Stomach smooth muscle (tissue), 2 donors: Measurements from ENCODE around the gene PWWP2B.

Experiments used
- H3K27ac ChIP-seq: one replicate; pipeline ENCODE4 v1.7.0; 2013; ENCODE audit warnings: mild to moderate bottlenecking, low read length, inconsistent platforms
- H3K27me3 ChIP-seq, 2 donors: one replicate each; pipeline ENCODE4 v1.7.0; 2013; ENCODE audit warnings: low read length in 2 of 2; ENCODE audit not compliant: insufficient read depth in 2 of 2, control insufficient read depth in 1 of 2
- H3K36me3 ChIP-seq, 2 donors: one replicate each; pipeline ENCODE4 v1.7.0; 2013; ENCODE audit warnings: low read length in 2 of 2; ENCODE audit not compliant: control insufficient read depth in 2 of 2, insufficient read depth in 2 of 2
- H3K4me1 ChIP-seq: one replicate; pipeline ENCODE4 v1.7.0; 2013; ENCODE audit warnings: low read length; ENCODE audit not compliant: control insufficient read depth, insufficient read depth
- H3K4me3 ChIP-seq, 2 donors: one replicate each; pipeline ENCODE4 v1.7.0; 2013; ENCODE audit warnings: low read length in 2 of 2
- H3K9ac ChIP-seq, 2 donors: one replicate each; pipeline ENCODE4 v1.7.0; 2013; ENCODE audit warnings: low read length in 2 of 2, mild to moderate bottlenecking in 1 of 2
- H3K9me3 ChIP-seq, 2 donors: one replicate each; pipeline ENCODE4 v1.7.0; 2013; ENCODE audit warnings: low read length in 2 of 2; ENCODE audit not compliant: control insufficient read depth in 2 of 2
- donor health status: healthy.
- donor health status: Pancreatic carcinoma.

PWWP2B gene

GRCh38 chr10:132446661-132447445 lies 49.9 kb downstream of the PWWP2B start:
- H3K9ac ChIP-seq, result peak overlapping the region in 1 of 2 donors; percentile 13
- no peak overlapping the region for H3K4me3 ChIP-seq
- no peak overlapping the region for H3K27ac ChIP-seq
- H3K4me1 ChIP-seq, result peaks cover 10% of the 10 kb centered on the region
- no peaks in the 10 kb centered on the region for H3K36me3 ChIP-seq
- H3K27me3 ChIP-seq, result no peaks in the 10 kb centered on the region
- no peaks in the 10 kb centered on the region for H3K9me3 ChIP-seq

GRCh38 chr10:132447446-132448247 lies 50.6 kb downstream of the PWWP2B start:
- no peak overlapping the region for H3K4me3 ChIP-seq
- no peaks in the 10 kb centered on the region for H3K9me3 ChIP-seq
- no peaks in the 10 kb centered on the region for H3K36me3 ChIP-seq
- no peaks in the 10 kb centered on the region for H3K27me3 ChIP-seq
- H3K9ac ChIP-seq, result peak overlapping the region; percentile 21 to 51
- H3K27ac ChIP-seq, result no peak overlapping the region
- H3K4me1 ChIP-seq, result peaks cover 15% of the 10 kb centered on the region

DNA sequence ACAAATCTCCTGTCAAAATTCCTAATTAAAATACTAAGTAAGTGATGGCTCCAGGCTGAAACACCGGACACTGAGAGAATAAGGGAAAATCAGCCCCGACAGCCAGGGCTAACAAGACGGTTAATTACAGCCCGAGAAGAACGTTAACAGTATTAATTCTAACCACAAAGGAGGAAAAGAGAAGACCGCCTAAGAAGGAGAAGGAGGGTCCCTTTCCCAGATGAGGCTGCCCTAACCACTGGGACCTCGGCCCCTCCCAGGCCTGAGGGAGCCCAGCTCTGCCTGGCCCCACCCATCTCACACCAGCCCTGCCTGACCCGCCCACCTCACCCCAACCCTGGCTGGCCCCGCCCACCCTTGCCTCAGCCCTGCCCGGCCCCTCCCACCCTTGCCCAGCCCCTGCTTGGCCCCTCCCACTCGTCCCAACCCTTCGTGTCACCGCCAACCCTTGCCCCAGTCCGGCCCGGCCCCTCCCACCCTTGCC lies 51.3 kb downstream of the PWWP2B start:
- H3K27me3 ChIP-seq, result no peaks in the 10 kb centered on the region
- H3K36me3 ChIP-seq, result no peaks in the 10 kb centered on the region
- no peak overlapping the region for H3K27ac ChIP-seq
- peak overlapping the region in 1 of 2 donors; percentile 21 for H3K9ac ChIP-seq
- H3K4me1 ChIP-seq, result peaks cover 21% of the 10 kb centered on the region
- H3K9me3 ChIP-seq, result no peaks in the 10 kb centered on the region
- no peak overlapping the region for H3K4me3 ChIP-seq

GRCh38 chr10:132449051-132449810 lies 52.2 kb downstream of the PWWP2B start:
- H3K9ac ChIP-seq, result no peak overlapping the region
- H3K4me1 ChIP-seq, result peaks cover 25% of the 10 kb centered on the region
- no peak overlapping the region for H3K4me3 ChIP-seq
- no peaks in the 10 kb centered on the region for H3K36me3 ChIP-seq
- H3K27ac ChIP-seq, result no peak overlapping the region
- H3K9me3 ChIP-seq, result no peaks in the 10 kb centered on the region
- no peaks in the 10 kb centered on the region for H3K27me3 ChIP-seq

GRCh38 chr10:132449811-132450181 lies 52.8 kb downstream of the PWWP2B start:
- no peaks in the 10 kb centered on the region for H3K9me3 ChIP-seq
- no peak overlapping the region for H3K4me3 ChIP-seq
- H3K9ac ChIP-seq, result no peak overlapping the region
- peaks cover 25% of the 10 kb centered on the region for H3K4me1 ChIP-seq
- H3K27me3 ChIP-seq, result no peaks in the 10 kb centered on the region
- H3K27ac ChIP-seq, result no peak overlapping the region
- no peaks in the 10 kb centered on the region for H3K36me3 ChIP-seq

- Histone ChIP-seq H3K9ac (no peak overlapping the region), H3K27me3 (no peaks in the 10 kb centered on the region), H3K9me3 (no peaks in the 10 kb centered on the region), H3K36me3 (no peaks in the 10 kb centered on the region), H3K27ac (no peak overlapping the region), H3K4me1 (peaks cover 25% of the 10 kb centered on the region), H3K4me3 (no peak overlapping the region)
Observed at GRCh38 chr10:132450466-132450824, 53.4 kb downstream of the PWWP2B start.

- H3K9ac ChIP-seq, result no peak overlapping the region
- H3K27me3 ChIP-seq, result no peaks in the 10 kb centered on the region
- H3K27ac ChIP-seq, result no peak overlapping the region
- H3K9me3 ChIP-seq, result no peaks in the 10 kb centered on the region
- H3K4me3 ChIP-seq, result no peak overlapping the region
- no peaks in the 10 kb centered on the region for H3K36me3 ChIP-seq
- peaks cover 25% of the 10 kb centered on the region for H3K4me1 ChIP-seq
Observed at GRCh38 chr10:132450825-132451505, 54.0 kb downstream of the PWWP2B start.

DNA sequence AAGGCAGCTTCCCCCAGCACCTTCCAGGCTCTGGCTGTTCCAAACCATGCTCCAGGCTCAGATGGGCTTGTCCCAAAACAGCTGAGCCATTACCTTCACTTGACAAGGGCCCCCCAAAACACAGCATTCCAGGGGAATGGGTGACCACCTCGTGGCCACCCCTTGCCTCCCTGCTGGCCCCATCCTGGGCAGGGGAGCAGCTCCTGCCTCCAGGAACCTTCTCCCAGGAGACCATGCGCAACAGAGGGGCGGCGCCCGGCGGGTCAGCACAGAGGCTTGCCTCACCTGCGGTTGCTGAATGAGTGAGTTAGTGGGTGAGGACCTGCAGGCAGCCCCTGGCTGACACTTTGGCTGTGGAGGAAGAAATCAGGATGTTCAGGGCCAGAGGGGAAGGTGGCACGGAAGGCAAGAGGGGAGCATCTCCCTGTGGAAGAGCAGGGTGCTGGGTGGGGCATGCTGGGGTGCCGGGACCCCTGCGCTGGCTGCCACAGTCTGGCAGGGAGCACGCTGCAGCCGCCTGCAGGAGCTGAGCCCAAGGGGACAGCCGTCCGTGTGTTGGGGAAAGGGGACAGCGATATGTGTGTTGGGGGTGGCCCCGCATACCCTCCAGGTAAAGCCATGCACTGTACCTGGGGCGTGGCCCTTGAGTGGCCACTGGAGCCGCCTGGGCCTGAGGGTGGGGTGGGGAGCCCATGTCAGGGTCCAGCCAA lies 54.7 kb downstream of the PWWP2B start:
- Histone ChIP-seq H3K9ac (no peak overlapping the region), H3K36me3 (no peaks in the 10 kb centered on the region), H3K9me3 (no peaks in the 10 kb centered on the region), H3K4me1 (peaks cover 21% of the 10 kb centered on the region), H3K27ac (no peak overlapping the region), H3K4me3 (no peak overlapping the region), H3K27me3 (no peaks in the 10 kb centered on the region)

GRCh38 chr10:132452216-132452650 lies 55.2 kb downstream of the PWWP2B start:
- Histone ChIP-seq H3K27me3 (no peaks in the 10 kb centered on the region), H3K9me3 (no peaks in the 10 kb centered on the region), H3K4me1 (peaks cover 18% of the 10 kb centered on the region), H3K9ac (no peak overlapping the region), H3K27ac (no peak overlapping the region), H3K36me3 (no peaks in the 10 kb centered on the region), H3K4me3 (no peak overlapping the region)
